ENCODE data around the gene TBX21.
A peak's percentile ranks its signal among the peaks of the same experiment; 100 is the strongest.
"Not testable (repeated sequence)": the region's sequence is repeated elsewhere in the genome, so short reads cannot be mapped to it uniquely, and the experiment has no call there.

The TBX21 gene

GRCh38 chr17:47732399-47733046, 513 bp upstream of the TBX21 start:
- DNase-seq = peak; percentile 16

- DNase-seq = peak; percentile 53
Observed at GRCh38 chr17:47733674-47734410, 806 bp downstream of the TBX21 start.

- DNase-seq = no peak
Observed at GRCh38 chr17:47735139-47735464, 2.1 kb downstream of the TBX21 start.

GRCh38 chr17:47735536-47736011, 2.5 kb downstream of the TBX21 start:
- no peak for DNase-seq

- DNase-seq = no peak
Observed at GRCh38 chr17:47736501-47737495, 3.8 kb downstream of the TBX21 start.

GRCh38 chr17:47738178-47738577, 5.1 kb downstream of the TBX21 start:
- no peak for DNase-seq

- DNase-seq = no peak
Observed at GRCh38 chr17:47739150-47739549, 6.1 kb downstream of the TBX21 start.

- DNase-seq = not testable (repeated sequence)
Observed at GRCh38 chr17:47739945-47740344, 6.9 kb downstream of the TBX21 start.

GRCh38 chr17:47741109-47741792, 8.2 kb downstream of the TBX21 start:
- DNase-seq = peak; percentile 42

- peak; percentile 42 for DNase-seq
Observed at GRCh38 chr17:47741793-47742145, 8.7 kb downstream of the TBX21 start.

- peak; percentile 58 for DNase-seq
Observed at GRCh38 chr17:47742319-47743181, 9.5 kb downstream of the TBX21 start.

- no peak for DNase-seq
Observed at GRCh38 chr17:47744168-47745036, 11.4 kb downstream of the TBX21 start.

GRCh38 chr17:47745037-47745380, 12.0 kb downstream of the TBX21 start:
- no peak for DNase-seq

- DNase-seq = no peak
Observed at GRCh38 chr17:47751471-47751870, 18.4 kb downstream of the TBX21 start.

- DNase-seq = no peak
Observed at GRCh38 chr17:47757386-47757785, 24.4 kb downstream of the TBX21 start.

- no peak for DNase-seq
Observed at GRCh38 chr17:47760409-47761140, 27.5 kb downstream of the TBX21 start.

- no peak for DNase-seq
Observed at GRCh38 chr17:47762728-47763127, 29.7 kb downstream of the TBX21 start.

GRCh38 chr17:47763913-47764582, 31.0 kb downstream of the TBX21 start:
- no peak for DNase-seq

GRCh38 chr17:47773649-47774048, 40.6 kb downstream of the TBX21 start:
- not testable (repeated sequence) for DNase-seq

GRCh38 chr17:47774331-47774730, 41.3 kb downstream of the TBX21 start:
- DNase-seq = no peak
